ENCODE results near the gene YBX1. TPM values are rescaled to one million over a fixed set of nuclear protein-coding genes. Genes with fewer than 3 reads are reported as not detected.
"Not testable (repeated sequence)": the region's sequence is repeated elsewhere in the genome, so short reads cannot be mapped to it uniquely, and the experiment has no call there.

The YBX1 gene
- total RNA-seq, 1 experiment from 2014 or later: 1,494 TPM

DNA sequence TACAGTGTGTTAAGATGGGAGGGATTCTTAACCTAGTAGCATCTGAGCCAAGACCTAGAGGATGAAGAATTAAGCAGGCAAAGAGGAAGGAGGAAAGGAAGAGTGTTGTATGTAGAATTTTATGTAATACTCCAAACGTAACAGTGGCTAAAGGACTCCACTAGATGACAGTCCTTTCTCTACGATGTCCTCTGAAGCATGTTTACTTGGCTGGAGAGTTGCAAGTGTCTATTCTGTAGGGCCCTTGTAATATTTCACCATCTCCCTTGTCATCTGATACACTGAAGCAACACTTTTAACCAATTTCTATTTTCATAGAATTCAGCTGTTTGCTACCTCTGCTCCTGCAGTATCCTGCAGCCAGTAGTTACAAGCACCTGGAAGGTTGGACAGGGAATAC is 2.2 kb upstream of the YBX1 start:
- Histone ChIP-seq H3K4me3 (ENCODE audit: insufficient read depth, low read depth, low read length) (no peak overlapping the region), H3K36me3 (replicated peaks; ENCODE audit: control insufficient read depth, insufficient read depth, low read length) (peaks cover 10% of the 10 kb centered on the region), H3K27me3 (ENCODE audit: control insufficient read depth, insufficient read depth, low read length) (no peaks in the 10 kb centered on the region)
- DNase-seq: no peak

DNA sequence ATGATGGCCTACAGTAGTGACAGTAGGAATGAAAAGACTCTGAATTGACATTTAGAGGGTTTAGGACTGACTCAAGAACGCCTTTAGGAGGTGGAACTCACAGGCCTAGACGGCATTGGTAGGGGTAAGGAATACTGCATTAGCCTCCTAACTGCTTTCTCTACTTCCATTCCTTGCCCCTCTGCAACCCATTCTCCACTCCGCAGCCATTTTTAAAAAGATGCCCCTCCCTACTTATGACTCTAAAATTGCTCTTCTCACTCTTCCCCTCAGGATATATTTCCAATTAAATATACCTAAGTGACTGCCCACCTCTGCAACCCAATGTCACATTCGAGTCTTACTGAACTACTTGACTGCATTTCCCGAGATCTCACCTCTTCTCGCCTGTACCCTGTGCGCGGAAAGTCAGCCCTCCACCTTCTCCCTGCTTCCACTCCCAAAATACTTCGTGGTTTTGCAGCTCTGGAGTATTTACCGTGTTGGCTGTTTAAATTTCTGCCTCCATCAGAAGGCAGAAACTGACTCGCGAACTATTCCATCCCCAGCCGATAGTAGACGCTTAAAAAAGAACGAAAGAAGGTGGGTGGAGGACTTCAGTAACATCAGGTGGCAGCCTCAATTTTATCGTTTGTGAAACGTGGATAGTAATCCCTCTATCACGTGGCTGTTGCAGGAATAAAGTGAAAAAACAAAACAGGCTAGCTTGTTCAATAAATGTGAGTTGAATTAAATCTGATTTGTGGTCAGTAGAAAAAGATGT is 1.1 kb upstream of the YBX1 start:
- Histone ChIP-seq H3K4me3 (ENCODE audit: insufficient read depth, low read depth, low read length) (peak overlapping the region; percentile 97), H3K27me3 (ENCODE audit: control insufficient read depth, insufficient read depth, low read length) (no peaks in the 10 kb centered on the region), H3K36me3 (replicated peaks; ENCODE audit: control insufficient read depth, insufficient read depth, low read length) (peaks cover 6% of the 10 kb centered on the region)
- peak; percentile 17 for DNase-seq

DNA sequence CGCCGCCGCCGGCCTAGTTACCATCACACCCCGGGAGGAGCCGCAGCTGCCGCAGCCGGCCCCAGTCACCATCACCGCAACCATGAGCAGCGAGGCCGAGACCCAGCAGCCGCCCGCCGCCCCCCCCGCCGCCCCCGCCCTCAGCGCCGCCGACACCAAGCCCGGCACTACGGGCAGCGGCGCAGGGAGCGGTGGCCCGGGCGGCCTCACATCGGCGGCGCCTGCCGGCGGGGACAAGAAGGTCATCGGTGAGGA is 193 bp downstream of the YBX1 start:
- DNase-seq; H3K36me3 ChIP-seq (replicated peaks; ENCODE audit: control insufficient read depth, insufficient read depth, low read length); H3K27me3 ChIP-seq (ENCODE audit: control insufficient read depth, insufficient read depth, low read length): not testable (repeated sequence)
- peak overlapping the region; percentile 97 for H3K4me3 ChIP-seq (ENCODE audit: insufficient read depth, low read depth, low read length)

DNA sequence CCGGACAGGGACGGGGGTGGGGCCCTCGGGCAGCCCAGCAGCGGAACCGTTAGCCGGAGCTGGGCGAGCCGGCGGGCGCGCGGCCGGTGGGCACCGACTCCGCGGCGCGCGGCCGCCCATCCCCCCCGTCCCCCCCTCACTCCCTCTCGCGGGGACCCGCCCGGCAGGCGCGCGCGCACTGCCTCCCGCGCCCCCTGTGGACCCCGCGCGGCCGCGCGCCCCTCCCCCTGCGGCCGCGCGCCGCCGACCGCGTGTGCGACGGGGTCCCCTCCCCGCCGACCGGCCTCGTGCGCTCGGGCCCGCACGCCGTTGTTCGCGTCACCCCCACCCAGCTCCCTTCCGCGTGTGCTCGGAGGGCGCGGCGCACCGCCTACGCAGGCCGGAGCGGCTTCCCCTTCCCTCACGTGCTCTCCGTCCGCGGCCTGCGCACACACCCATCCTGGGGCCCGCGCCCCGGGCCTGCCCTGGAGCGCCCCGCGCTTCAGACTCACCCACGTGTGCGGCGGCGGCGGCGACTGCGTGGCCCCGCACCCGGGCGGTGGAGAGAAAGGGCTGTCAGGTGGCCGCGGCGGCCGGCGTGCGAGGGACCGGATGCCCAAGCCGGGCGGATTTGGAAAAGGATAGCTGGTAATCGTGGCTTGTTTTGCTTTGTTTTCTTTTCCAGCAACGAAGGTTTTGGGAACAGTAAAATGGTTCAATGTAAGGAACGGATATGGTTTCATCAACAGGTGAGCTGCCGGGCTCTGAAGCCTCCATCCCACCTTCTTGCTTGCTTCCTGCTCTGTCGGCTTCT is 717 bp downstream of the YBX1 start:
- Histone ChIP-seq H3K36me3 (replicated peaks; ENCODE audit: control insufficient read depth, insufficient read depth, low read length) (peaks cover 6% of the 10 kb centered on the region), H3K4me3 (ENCODE audit: insufficient read depth, low read depth, low read length) (peak overlapping the region; percentile 97), H3K27me3 (ENCODE audit: control insufficient read depth, insufficient read depth, low read length) (no peaks in the 10 kb centered on the region)
- peak; percentile 95 for DNase-seq

- peak overlapping the region; percentile 97; the same call in 1 of the 2 replicates for H3K4me3 ChIP-seq (ENCODE audit: insufficient read depth, low read depth, low read length)
- H3K36me3 ChIP-seq (replicated peaks; ENCODE audit: control insufficient read depth, insufficient read depth, low read length): peaks cover 6% of the 10 kb centered on the region
- H3K27me3 ChIP-seq (ENCODE audit: control insufficient read depth, insufficient read depth, low read length): no peaks in the 10 kb centered on the region
- DNase-seq: peak; percentile 26
These were observed 1.9 kb downstream of the YBX1 start for GRCh38 chr1:42684139-42684538.

DNA sequence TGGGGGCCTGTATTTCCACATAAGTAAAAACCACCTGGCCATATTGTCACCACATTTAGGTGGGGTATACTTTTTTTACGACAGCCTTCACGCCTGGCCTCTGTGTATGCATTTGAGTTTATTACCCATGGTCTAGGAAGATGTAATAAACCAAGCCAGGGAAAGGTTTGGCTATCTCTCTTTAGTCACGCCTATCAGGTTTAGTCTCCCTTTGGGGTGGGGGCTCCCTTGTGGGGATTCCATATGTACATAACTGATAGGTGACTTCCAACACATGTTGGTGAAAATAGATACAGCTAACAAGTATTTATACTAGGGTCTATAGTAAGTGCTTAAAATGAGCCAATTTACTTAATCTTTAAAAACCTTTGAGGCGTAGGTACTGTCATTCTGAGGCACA is 4.2 kb downstream of the YBX1 start:
- DNase-seq: no peak
- no peak overlapping the region for H3K4me3 ChIP-seq (ENCODE audit: insufficient read depth, low read depth, low read length)
- peaks cover 6% of the 10 kb centered on the region for H3K36me3 ChIP-seq (replicated peaks; ENCODE audit: control insufficient read depth, insufficient read depth, low read length)
- no peaks in the 10 kb centered on the region for H3K27me3 ChIP-seq (ENCODE audit: control insufficient read depth, insufficient read depth, low read length)

DNA sequence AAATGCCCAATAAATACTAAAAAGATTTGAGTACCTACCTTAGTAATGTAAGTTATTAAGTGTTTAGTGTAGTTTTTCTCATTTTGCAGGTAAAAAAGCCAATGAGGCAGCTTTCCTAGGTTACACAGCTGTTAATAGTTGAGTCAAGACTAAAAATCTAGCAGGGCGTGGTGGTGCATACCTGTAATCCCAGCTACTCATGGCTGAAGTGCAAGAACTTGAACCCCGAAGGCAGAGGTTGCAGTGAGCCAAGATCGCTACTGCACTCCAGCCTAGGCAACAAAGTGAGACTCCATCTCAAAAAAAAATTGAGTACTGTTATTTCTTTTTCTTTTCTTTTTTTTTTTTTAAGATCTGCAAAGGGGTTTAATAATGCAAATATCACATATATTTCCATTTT is 7.7 kb downstream of the YBX1 start:
- no peak for DNase-seq
- Histone ChIP-seq H3K36me3 (replicated peaks; ENCODE audit: control insufficient read depth, insufficient read depth, low read length) (peaks cover 4% of the 10 kb centered on the region), H3K4me3 (ENCODE audit: insufficient read depth, low read depth, low read length) (no peak overlapping the region), H3K27me3 (ENCODE audit: control insufficient read depth, insufficient read depth, low read length) (no peaks in the 10 kb centered on the region)

DNA sequence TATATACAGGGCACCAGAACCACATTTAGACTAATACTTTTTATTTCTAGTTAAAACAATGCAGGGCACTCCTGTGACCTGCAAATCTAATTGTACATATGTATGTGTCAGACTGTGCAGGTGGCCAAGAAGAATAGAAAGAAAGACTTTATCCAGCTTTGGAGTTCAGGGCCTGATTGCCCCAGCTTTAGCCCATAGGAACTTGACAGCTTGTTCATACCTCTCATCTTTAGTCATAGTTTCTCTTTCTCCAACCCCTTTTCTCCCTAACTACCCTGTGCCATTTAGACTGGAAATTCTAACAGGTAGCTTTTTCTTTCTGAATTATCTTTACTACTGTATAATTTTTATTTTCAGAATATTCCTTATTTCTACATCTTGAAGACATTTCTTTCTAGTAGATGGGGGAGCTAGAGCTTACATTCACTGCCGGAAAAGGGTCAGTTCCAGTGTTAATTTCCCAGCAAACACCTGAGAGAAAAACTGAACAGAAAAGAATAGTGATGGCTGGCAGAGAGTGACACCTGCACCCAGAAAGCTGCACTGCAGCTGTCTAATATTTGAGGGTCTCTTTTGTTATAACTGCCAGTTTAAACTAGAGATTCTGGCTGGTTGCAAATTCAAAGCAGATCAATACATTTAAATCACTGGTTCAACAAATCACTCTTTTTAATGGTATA is 8.4 kb downstream of the YBX1 start:
- Histone ChIP-seq H3K36me3 (replicated peaks; ENCODE audit: control insufficient read depth, insufficient read depth, low read length) (peaks cover 6% of the 10 kb centered on the region), H3K27me3 (ENCODE audit: control insufficient read depth, insufficient read depth, low read length) (no peaks in the 10 kb centered on the region), H3K4me3 (ENCODE audit: insufficient read depth, low read depth, low read length) (no peak overlapping the region)
- no peak for DNase-seq

GRCh38 chr1:42691157-42691498 is 8.9 kb downstream of the YBX1 start:
- Histone ChIP-seq H3K27me3 (ENCODE audit: control insufficient read depth, insufficient read depth, low read length) (no peaks in the 10 kb centered on the region), H3K4me3 (ENCODE audit: insufficient read depth, low read depth, low read length) (no peak overlapping the region), H3K36me3 (replicated peaks; ENCODE audit: control insufficient read depth, insufficient read depth, low read length) (peaks cover 7% of the 10 kb centered on the region)
- DNase-seq: no peak

DNA sequence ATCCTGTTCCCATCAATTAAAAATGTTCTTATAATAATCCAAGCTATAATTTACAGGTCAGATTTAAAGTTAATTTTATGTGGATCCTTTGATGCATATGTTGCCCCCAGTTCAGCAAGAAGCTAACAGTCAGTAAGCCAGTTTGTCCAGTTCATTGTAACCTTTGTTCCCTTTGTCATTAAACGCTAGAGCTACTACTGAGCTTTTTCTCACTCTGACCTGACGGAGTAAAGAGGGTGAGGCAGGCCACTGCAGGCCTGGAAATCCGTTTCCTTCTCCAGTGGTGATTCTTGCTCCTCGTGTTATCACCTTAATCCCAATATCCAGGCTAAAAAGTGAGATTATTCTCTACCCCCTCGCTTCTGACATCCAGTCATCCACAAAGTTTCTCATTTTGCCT is 10.2 kb downstream of the YBX1 start:
- Histone ChIP-seq H3K36me3 (replicated peaks; ENCODE audit: control insufficient read depth, insufficient read depth, low read length) (peaks cover 15% of the 10 kb centered on the region), H3K4me3 (ENCODE audit: insufficient read depth, low read depth, low read length) (no peak overlapping the region)

GRCh38 chr1:42692911-42693310 is 10.7 kb downstream of the YBX1 start:
- DNase-seq: no peak
- Histone ChIP-seq H3K4me3 (ENCODE audit: insufficient read depth, low read depth, low read length) (no peak overlapping the region), H3K36me3 (replicated peaks; ENCODE audit: control insufficient read depth, insufficient read depth, low read length) (peaks cover 20% of the 10 kb centered on the region)

More for the DNA sequence above, 10.2 kb downstream of the YBX1 start:
- H3K27me3 ChIP-seq (ENCODE audit: control insufficient read depth, insufficient read depth, low read length): no peaks in the 10 kb centered on the region
- DNase-seq: no peak

GRCh38 chr1:42698081-42698813 is 16.0 kb downstream of the YBX1 start:
- peaks cover 46% of the 10 kb centered on the region for H3K36me3 ChIP-seq (replicated peaks; ENCODE audit: control insufficient read depth, insufficient read depth, low read length)
- H3K4me3 ChIP-seq (ENCODE audit: insufficient read depth, low read depth, low read length): no peak overlapping the region
- DNase-seq: no peak
- no peaks in the 10 kb centered on the region for H3K27me3 ChIP-seq (ENCODE audit: control insufficient read depth, insufficient read depth, low read length)

More at GRCh38 chr1:42692911-42693310, 10.7 kb downstream of the YBX1 start:
- no peaks in the 10 kb centered on the region for H3K27me3 ChIP-seq (ENCODE audit: control insufficient read depth, insufficient read depth, low read length)

- DNase-seq: no peak
- Histone ChIP-seq H3K36me3 (replicated peaks; ENCODE audit: control insufficient read depth, insufficient read depth, low read length) (peaks cover 49% of the 10 kb centered on the region), H3K4me3 (ENCODE audit: insufficient read depth, low read depth, low read length) (no peak overlapping the region), H3K27me3 (ENCODE audit: control insufficient read depth, insufficient read depth, low read length) (no peaks in the 10 kb centered on the region)
These were observed 17.8 kb downstream of the YBX1 start for GRCh38 chr1:42700006-42700405.

DNA sequence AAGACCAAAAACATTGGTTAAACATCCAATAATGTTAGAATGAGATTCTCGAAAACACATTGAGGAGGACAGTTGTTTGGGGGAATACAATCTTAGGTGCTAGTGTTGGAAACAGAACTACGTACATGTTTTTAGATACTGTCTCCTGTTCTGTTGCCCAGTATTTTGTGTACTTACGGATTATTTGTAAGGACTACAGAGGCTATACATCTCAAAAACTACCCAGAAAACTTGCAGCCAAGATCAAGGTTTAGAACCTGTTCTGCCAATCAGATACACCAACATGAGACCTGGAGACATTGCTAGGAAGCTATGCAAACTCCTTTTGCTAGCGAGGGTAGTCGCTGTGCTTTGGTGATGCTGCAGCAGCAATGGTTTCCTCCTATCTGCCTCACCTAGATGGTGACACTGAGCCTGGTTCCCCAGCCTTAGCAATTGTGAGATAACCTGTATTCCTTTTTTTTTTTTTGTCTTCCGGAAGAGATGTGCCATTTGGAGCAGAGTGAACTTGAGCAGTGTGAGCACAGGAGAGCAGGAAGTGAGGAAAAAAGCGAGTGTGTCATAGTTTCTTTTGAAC is 21.8 kb downstream of the YBX1 start:
- Histone ChIP-seq H3K4me3 (ENCODE audit: insufficient read depth, low read depth, low read length) (no peak overlapping the region), H3K27me3 (ENCODE audit: control insufficient read depth, insufficient read depth, low read length) (no peaks in the 10 kb centered on the region), H3K36me3 (replicated peaks; ENCODE audit: control insufficient read depth, insufficient read depth, low read length) (peaks cover 30% of the 10 kb centered on the region)
- DNase-seq: no peak
